GM20000 (cell line): ENCODE results near the gene LIN7A.

Experiments used
- DNase-seq: peaks from one replicate; pipeline ENCODE4 v3.0.0; 2012; ENCODE audit warnings: low spot score
- CTCF ChIP-seq: IDR thresholded peaks from 2 replicates; pipeline ENCODE4 v1.5.1; 2012; ENCODE audit warnings: mild to moderate bottlenecking, control low read depth; ENCODE audit errors: extremely low read depth, missing control alignments

LIN7A gene

GRCh38 chr12:80829767-80830166 is 108.0 kb downstream of the LIN7A start:
- no peak for TF ChIP-seq CTCF
- DNase-seq = no peak

- DNase-seq = no peak
- no peak for TF ChIP-seq CTCF
Measured at GRCh38 chr12:80825506-80825905, 112.2 kb downstream of the LIN7A start.

GRCh38 chr12:80823393-80823792 is 114.3 kb downstream of the LIN7A start:
- TF ChIP-seq CTCF = no peak
- DNase-seq = no peak

- no peak for DNase-seq
- TF ChIP-seq CTCF = no peak
Measured at GRCh38 chr12:80821513-80822000, 116.2 kb downstream of the LIN7A start.

GRCh38 chr12:80818878-80819277 is 118.9 kb downstream of the LIN7A start:
- TF ChIP-seq CTCF = no peak
- DNase-seq = no peak

GRCh38 chr12:80815351-80815750 is 122.4 kb downstream of the LIN7A start:
- TF ChIP-seq CTCF = no peak

GRCh38 chr12:80814453-80814852 is 123.3 kb downstream of the LIN7A start:
- no peak for TF ChIP-seq CTCF
- no peak for DNase-seq

More at GRCh38 chr12:80815351-80815750, 122.4 kb downstream of the LIN7A start:
- no peak for DNase-seq
